ENCODE measurements around the gene FAM13A. TPM values are rescaled to one million over a fixed set of nuclear protein-coding genes. Genes with fewer than 3 reads are reported as not detected.

FAM13A gene
- total RNA-seq, 1 donor from 2014 or later = 51.2 TPM

- peaks cover 4% of the 10 kb centered on the region for H3K27me3 Mint-ChIP-seq (ENCODE audit: unreplicated experiment)
- DNase-seq = no peak
- H3K36me3 Mint-ChIP-seq (ENCODE audit: unreplicated experiment) = peaks cover 4% of the 10 kb centered on the region
- TF ChIP-seq CTCF (IDR thresholded peaks at IDR 0.05; ENCODE audit: partially characterized antibody, unreplicated experiment) = no peak
- H3K9me3 Mint-ChIP-seq (ENCODE audit: unreplicated experiment) = peaks cover 10% of the 10 kb centered on the region
- H3K4me1 Mint-ChIP-seq (ENCODE audit: low read depth, unreplicated experiment) = peaks cover 15% of the 10 kb centered on the region
- no peak overlapping the region for H3K27ac Mint-ChIP-seq (ENCODE audit: unreplicated experiment)
- no peak overlapping the region for H3K4me3 Mint-ChIP-seq (ENCODE audit: unreplicated experiment)
Measured at GRCh38 chr4:88753658-88754571, 303.1 kb downstream of the FAM13A start.

GRCh38 chr4:88752754-88753153 is 304.2 kb downstream of the FAM13A start:
- no peaks in the 10 kb centered on the region for H3K27me3 Mint-ChIP-seq (ENCODE audit: unreplicated experiment)
- H3K4me3 Mint-ChIP-seq (ENCODE audit: unreplicated experiment) = no peak overlapping the region
- peaks cover 4% of the 10 kb centered on the region for H3K36me3 Mint-ChIP-seq (ENCODE audit: unreplicated experiment)
- no peak overlapping the region for H3K27ac Mint-ChIP-seq (ENCODE audit: unreplicated experiment)
- TF ChIP-seq CTCF (IDR thresholded peaks at IDR 0.05; ENCODE audit: partially characterized antibody, unreplicated experiment) = no peak
- no peak for DNase-seq
- peaks cover 1% of the 10 kb centered on the region for H3K9me3 Mint-ChIP-seq (ENCODE audit: unreplicated experiment)
- peaks cover 5% of the 10 kb centered on the region for H3K4me1 Mint-ChIP-seq (ENCODE audit: low read depth, unreplicated experiment)

GRCh38 chr4:88752076-88752463 is 304.9 kb downstream of the FAM13A start:
- Mint-ChIP-seq H3K4me1 (ENCODE audit: low read depth, unreplicated experiment) (peaks cover 5% of the 10 kb centered on the region), H3K4me3 (ENCODE audit: unreplicated experiment) (no peak overlapping the region), H3K36me3 (ENCODE audit: unreplicated experiment) (peaks cover 4% of the 10 kb centered on the region), H3K27me3 (ENCODE audit: unreplicated experiment) (no peaks in the 10 kb centered on the region), H3K9me3 (ENCODE audit: unreplicated experiment) (peaks cover 1% of the 10 kb centered on the region), H3K27ac (ENCODE audit: unreplicated experiment) (no peak overlapping the region)
- DNase-seq = no peak
- no peak for TF ChIP-seq CTCF (IDR thresholded peaks at IDR 0.05; ENCODE audit: partially characterized antibody, unreplicated experiment)

- peaks cover 5% of the 10 kb centered on the region for H3K4me1 Mint-ChIP-seq (ENCODE audit: low read depth, unreplicated experiment)
- H3K4me3 Mint-ChIP-seq (ENCODE audit: unreplicated experiment) = no peak overlapping the region
- H3K36me3 Mint-ChIP-seq (ENCODE audit: unreplicated experiment) = peaks cover 4% of the 10 kb centered on the region
- no peaks in the 10 kb centered on the region for H3K27me3 Mint-ChIP-seq (ENCODE audit: unreplicated experiment)
- no peak overlapping the region for H3K27ac Mint-ChIP-seq (ENCODE audit: unreplicated experiment)
- TF ChIP-seq CTCF (IDR thresholded peaks at IDR 0.05; ENCODE audit: partially characterized antibody, unreplicated experiment) = no peak
- no peak for DNase-seq
- H3K9me3 Mint-ChIP-seq (ENCODE audit: unreplicated experiment) = peaks cover 1% of the 10 kb centered on the region
Measured at GRCh38 chr4:88751258-88752075, 305.5 kb downstream of the FAM13A start.
